HK-2 (cell line): ENCODE data around the gene IGF2BP2.
"Not testable (repeated sequence)": the region's sequence is repeated elsewhere in the genome, so short reads cannot be mapped to it uniquely, and the experiment has no call there.

Experiments used
- DNase-seq: peaks from one replicate; pipeline ENCODE4 v3.0.0-alpha.2; 2018; ENCODE audit not compliant: unreplicated experiment

IGF2BP2 gene

DNA sequence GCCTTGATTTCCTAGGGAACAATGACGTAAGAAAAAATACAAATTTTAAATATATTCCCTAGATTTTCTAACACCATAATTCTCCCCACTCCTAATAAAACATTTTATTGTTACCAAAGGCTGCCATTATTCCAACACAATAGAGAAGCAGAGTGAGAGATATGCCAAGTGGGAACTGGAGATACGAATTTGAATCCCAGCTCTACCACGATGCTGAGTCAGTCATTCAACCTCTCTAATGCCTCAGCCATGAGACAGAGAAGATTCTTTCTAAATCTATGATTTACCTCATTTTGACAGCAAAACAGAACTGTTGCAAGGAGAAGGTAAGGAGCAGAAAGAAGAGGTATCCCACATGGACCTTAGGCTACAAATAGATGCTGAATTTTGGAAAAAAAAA, 112.5 kb downstream of the IGF2BP2 start:
- DNase-seq = no peak

- DNase-seq = no peak
Measured at GRCh38 chr3:185711255-185711870, 113.5 kb downstream of the IGF2BP2 start.

DNA sequence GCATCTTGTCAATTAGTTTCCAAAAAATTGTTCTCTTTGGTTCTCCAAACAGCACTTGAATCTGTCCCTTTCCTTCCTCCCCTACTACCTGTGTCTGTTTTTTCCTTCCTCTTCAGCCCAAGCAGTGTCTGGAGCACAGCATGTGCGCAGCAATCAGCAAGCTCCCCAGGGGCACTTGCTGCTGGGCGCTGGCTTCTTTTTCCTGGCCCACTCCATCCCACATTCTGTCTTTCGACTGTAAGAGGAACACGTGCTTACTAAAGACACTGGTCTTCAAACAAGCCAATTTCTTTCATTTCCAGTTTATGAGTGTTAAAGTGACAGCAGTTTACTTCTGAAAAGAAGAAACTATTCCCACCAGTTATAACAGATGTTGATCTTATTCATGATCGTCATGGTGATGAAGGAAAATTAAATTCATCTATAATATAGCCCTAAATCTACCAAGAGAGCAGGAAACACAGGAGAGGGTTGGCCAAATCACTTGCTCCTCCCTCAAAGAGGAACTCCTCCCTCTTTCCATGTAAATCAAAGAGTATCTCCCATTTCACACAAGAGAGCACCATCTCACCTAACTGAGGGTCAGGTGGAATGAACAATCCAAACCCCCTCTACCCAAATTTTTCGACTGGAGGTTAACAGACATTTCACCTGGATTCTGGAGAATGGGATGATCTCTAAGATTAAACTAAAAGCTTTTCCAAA, 115.4 kb downstream of the IGF2BP2 start:
- no peak for DNase-seq

DNA sequence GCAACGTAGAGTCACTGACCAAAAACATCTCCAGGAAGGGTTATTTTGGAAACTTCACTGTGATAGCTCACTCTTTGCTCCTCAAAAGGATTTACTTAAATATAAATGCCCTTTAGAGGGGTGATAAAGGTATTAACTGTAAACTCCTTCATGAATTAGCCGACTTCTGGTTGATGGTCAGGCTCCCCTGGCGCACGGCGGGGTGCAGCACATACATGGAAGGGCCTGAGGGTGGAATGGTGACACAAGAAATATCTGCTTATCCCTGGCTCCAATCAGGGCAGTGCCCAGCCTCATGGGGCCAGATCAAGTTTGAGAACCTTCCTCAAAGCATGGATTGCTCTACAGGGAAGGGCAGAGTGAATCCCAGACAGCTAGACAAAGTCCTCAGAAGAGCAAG, 116.5 kb downstream of the IGF2BP2 start:
- no peak for DNase-seq

- DNase-seq = no peak
Measured at GRCh38 chr3:185705498-185705897, 119.3 kb downstream of the IGF2BP2 start.

- DNase-seq = no peak
Measured at GRCh38 chr3:185702262-185703225, 122.3 kb downstream of the IGF2BP2 start.

- no peak for DNase-seq
Measured at GRCh38 chr3:185701611-185702261, 123.1 kb downstream of the IGF2BP2 start.

DNA sequence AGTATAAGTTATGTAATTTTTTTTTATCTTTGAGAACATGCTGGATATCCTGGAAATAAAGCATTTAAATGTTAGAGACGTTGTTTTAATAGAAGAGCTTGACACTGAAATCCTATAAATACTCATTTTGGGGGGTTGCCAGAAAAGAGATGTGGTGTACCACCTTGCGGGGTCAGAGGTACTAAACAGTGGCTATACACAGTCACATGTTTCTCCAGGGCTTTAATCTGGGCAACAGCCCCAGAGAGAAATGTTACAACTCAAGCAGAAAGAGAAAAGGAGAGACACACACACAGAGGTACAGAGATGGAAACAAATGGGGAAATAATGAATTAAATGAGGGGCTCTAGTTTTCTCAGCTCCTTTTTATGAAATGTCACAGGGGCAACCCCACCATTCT, 124.9 kb downstream of the IGF2BP2 start:
- no peak for DNase-seq

DNA sequence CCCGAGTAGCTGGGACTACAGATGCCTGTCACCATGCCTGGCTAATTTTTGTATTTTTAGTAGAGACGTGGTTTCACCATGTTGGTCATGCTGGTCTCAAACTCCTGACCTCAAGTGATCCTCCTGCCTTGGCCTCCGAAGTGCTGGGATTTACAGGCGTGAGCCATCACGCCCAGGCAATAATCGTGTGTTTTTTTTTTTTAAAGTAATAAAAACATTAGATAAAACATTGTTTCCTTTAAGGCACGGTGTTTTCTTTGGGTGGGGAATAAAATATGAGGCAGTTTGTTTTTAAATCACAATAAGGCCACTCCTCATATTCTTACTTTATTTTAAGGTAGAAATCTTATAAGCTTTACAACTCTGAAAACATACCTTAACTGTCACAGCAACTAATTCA, 127.6 kb downstream of the IGF2BP2 start:
- DNase-seq = not testable (repeated sequence)

DNA sequence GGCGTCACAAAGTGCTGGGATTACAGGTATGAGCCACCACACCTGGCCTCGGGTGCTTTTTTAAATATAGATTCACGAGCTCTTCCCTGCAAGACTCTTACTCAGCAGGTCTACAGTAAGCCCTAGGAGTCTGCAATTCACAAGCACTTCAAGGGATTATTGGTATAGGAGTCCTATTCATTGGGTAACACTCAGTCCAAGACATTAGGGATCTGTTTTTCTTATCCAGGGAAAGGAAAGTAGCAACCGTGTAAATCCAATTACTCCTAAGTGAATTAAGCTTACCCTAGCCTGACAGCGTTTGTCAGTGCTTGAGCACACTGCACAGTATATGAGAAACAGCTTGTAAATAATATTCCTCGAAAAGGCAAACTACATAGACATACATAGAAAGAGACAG, 128.8 kb downstream of the IGF2BP2 start:
- DNase-seq = no peak

DNA sequence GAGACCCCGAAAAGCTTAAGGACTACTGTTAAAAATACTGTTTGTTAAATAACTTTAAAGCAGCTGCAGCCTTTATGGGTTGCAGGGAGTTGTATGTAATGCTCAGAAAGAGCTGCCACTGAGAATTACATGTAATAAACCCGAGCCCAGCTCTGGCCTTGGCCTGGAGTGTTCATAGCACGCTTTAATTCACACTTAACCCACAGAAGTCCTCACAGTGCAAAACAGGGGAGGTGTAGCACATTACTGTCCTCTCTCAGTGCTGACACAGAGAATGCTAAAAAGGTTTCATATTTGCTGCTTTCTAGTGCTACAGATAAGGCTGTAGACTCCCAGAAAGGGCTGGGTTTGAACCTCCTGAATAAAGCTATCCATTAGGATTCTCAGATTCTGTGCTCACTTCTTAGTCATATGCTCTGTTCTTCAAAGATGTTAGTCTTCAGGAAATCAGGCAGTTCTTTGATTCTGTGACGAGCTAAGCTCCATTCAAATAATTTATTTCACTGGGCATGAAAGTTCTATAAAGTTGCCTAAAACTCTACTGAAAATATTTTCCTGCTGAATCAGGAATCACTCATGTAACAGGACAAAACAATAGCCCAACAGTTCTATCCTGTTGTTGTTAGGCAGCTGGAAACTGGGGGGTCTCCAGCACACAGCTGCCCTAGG, 130.7 kb downstream of the IGF2BP2 start:
- no peak for DNase-seq

- DNase-seq = no peak
Measured at GRCh38 chr3:185691622-185692021, 133.2 kb downstream of the IGF2BP2 start.

GRCh38 chr3:185687271-185687878, 137.5 kb downstream of the IGF2BP2 start:
- DNase-seq = no peak

DNA sequence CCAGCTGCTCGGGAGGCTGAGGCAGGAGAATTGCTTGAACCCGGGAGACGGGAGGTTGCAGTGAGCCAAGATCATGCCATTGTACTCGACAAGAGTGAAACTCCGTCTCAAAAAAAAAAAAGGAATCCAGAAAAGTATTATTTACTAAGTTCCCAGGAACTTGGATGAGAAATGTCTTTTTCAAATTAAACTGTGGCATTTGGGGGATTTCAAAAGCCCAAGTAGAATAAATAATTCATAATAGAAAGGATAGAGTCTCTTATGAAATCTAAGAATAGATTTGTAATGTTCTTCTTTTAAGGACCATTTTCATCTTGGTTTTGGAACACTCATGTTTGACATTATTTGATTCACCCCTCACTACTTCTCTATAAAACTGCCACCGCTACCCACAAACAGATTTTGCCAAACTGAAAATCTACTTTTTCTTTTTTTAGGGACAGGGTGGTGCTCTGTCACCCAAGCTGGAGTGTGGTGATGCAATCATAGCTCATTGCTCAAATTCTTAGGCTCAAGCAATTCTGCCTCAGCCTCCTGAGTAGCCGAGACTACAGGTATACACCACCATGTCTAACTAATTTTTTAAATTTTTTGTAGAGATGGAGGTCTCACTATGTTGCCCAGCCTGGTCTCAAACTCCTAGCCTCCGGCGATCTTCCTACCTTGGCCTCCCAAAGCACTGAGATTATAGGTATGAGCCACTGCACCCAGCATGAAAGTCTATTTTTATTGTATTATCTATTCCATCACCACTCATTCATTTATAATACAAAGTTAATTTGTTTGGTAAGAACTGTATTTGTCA, 139.4 kb downstream of the IGF2BP2 start:
- DNase-seq = no peak

DNA sequence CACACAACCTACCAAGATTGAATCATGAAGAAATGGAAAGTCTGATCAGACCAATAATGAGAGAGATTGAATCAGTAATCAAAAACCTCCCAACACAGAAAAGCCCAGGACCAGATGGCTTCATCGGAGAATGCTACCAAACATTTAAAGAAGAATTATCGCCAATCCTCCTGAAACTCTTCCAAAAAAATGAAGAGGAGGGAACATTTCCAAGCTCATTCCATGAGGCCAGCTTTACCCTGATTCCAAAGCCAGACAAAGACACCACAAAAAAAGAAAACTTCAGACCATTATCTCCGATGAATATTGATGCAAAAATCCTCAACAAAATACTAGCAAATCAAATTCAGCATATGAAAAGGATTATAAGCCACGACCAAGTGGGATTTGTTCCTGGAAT, 144.6 kb downstream of the IGF2BP2 start:
- no peak for DNase-seq

DNA sequence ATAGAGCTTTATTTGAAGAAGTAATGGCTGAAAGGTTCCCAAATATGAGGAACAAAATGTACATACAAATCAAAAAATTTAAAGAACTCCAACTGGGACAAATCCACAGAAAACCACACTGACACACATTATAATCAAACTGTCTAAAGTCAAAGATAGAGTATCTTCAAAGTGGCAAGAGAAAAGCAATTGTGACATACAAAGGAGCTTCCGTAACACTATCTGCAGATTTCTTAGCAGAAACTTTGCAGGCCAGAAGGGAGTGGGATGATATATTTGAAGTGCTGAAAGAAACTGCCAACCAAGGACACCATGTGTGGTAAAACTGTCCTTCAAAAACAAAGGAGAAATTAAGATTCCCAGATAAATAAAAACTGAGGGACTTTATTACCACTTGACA, 146.8 kb downstream of the IGF2BP2 start:
- no peak for DNase-seq

DNA sequence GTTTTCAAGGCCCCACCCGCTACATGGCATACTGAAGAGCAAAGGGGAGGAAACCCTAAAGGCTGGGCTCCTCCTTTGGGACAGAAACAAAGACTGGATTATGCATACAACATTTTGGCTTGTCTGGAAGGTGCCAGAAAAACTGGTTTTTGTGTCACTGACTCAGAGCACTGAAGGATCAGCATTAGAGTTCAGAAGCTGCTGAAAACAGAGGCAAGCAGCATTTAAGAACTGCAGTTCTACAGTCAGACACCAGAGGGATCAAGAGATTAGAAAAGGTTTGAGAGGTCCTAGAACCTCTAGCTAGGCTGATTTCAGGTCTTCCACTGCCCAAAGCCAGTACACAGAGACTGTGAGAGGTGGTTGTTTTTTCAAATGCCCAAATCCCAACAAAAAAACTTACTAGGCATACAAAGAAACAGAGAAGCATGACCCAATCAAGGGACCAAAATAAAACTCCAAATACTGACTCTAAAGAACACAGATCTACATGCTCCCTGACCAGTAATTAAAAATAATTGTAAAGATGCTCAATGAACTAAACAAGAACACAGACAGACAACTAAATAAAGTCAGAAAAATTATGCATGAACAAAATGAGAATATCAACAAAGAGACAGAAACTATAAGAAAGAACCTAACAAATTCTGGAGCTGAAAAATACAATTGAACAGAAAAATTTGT, 147.6 kb downstream of the IGF2BP2 start:
- DNase-seq = no peak

DNA sequence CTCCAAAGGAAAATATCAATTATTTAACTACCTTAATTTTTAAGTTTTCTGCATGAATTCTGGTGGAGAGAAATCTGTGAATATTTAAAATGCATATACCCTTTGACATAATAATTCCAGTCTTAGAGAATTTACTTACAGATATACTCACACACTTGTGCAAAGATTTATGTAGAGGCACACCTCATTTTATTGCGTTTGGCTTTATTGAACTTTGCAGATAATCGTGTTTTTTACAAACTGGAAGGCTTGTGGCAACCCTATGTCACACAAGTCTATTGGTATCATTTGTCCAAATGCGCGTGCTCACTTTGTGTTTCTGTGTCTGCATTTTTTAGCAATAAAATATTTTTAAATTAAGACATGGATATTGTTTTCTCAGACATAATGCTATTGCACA, 157.3 kb downstream of the IGF2BP2 start:
- DNase-seq = no peak

- no peak for DNase-seq
Measured at GRCh38 chr3:185663929-185664328, 160.9 kb downstream of the IGF2BP2 start.

DNA sequence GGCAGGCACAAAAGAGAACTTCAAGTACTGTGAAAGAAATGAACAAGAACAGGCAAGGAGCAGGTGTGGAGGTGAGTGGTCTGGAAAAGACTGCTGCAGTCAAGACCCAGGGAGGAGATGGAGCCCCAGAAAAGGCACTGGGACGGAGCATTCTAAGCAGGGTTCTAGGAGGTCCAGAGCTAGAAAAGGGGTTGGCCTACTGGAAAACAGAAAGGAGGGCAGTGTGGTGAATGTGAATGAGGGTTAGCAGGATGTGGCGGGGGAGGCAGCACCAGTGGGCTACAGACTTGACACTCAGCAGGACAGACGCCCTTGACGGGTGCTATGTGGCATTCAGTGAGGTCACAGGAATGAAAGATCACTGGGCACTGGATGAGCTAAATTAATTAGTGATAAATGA, 163.1 kb downstream of the IGF2BP2 start:
- no peak for DNase-seq
